ENCODE results near the gene WNT9B. TPM values are rescaled to one million over a fixed set of nuclear protein-coding genes. Genes with fewer than 3 reads are reported as not detected.

Gene WNT9B
- total RNA-seq, 1 experiment from 2014 or later = 0.70 TPM

- Histone ChIP-seq H4K8ac (replicated peaks; ENCODE audit: insufficient read length, low read depth, low read length) (no peak overlapping the region), H3K18ac (ENCODE audit: insufficient read length, low read depth, low read length) (no peak overlapping the region), H3K4ac (ENCODE audit: low read depth, low read length) (no peak overlapping the region), H2BK12ac (ENCODE audit: insufficient read length, low read depth, low read length) (no peak overlapping the region), H3K79me2 (ENCODE audit: insufficient read depth, low read length) (no peaks in the 10 kb centered on the region), H4K91ac (ENCODE audit: insufficient read length, low read depth, low read length) (no peak overlapping the region), H3K56ac (ENCODE audit: insufficient read length, low read depth, low read length) (no peak overlapping the region), H3K9ac (ENCODE audit: extremely low read depth, insufficient read length, low read length) (no peak overlapping the region), H2BK5ac (ENCODE audit: insufficient read length, low read length) (no peak overlapping the region), H3K23me2 (ENCODE audit: insufficient read length, low read depth, low read length, poor library complexity, severe bottlenecking) (no peaks in the 10 kb centered on the region), H2AFZ (ENCODE audit: low read length) (no peak overlapping the region), H3K79me1 (ENCODE audit: insufficient read depth, low read depth, low read length, poor library complexity, severe bottlenecking) (no peaks in the 10 kb centered on the region), H3K23ac (ENCODE audit: insufficient read length, low read depth, low read length) (no peak overlapping the region), H3K4me1 (ENCODE audit: insufficient read depth, low read length) (no peaks in the 10 kb centered on the region), H3K4me2 (ENCODE audit: insufficient read depth, insufficient read length, low read length) (no peak overlapping the region), H3T11ph (ENCODE audit: low read length) (no peak overlapping the region), H2BK15ac (ENCODE audit: low read depth, low read length) (no peak overlapping the region), H3K9me3 (ENCODE audit: control insufficient read depth, low read depth, low read length) (no peaks in the 10 kb centered on the region), H4K5ac (ENCODE audit: insufficient read length, low read depth, low read length) (no peak overlapping the region), H2BK120ac (ENCODE audit: low read depth, low read length, poor library complexity, severe bottlenecking) (no peak overlapping the region), H3K14ac (ENCODE audit: insufficient read depth, low read length) (no peak overlapping the region), H4K20me1 (ENCODE audit: control insufficient read depth, insufficient read depth, insufficient read length) (no peaks in the 10 kb centered on the region), H2AK5ac (ENCODE audit: insufficient read length, low read length) (no peak overlapping the region), H3K27me3 (ENCODE audit: insufficient read depth, low read length) (no peaks in the 10 kb centered on the region), H3K27ac (ENCODE audit: insufficient read length, low read depth, low read length) (no peak overlapping the region), H2BK20ac (ENCODE audit: low read depth, low read length, poor library complexity, severe bottlenecking) (no peak overlapping the region)
- no peak for TF ChIP-seq CTCF (conservative IDR thresholded peaks at IDR 0.05)
- Mint-ChIP-seq H3K4me1 (peaks cover 11 to 14% of the 10 kb centered on the region in 2 experiments), H3K27ac (no peak overlapping the region), H3K4me3 (no peak overlapping the region), H3K36me3 (ENCODE audit: insufficient read depth in 1 of 3, low read depth in 3 of 3) (no peaks in the 10 kb centered on the region), H3K27me3 (ENCODE audit: low read depth) (no peaks in the 10 kb centered on the region), H3K9me3 (peaks cover 0 to 8% of the 10 kb centered on the region in 2 experiments; a peak in 3 of 5 replicates)
- no CpG with 5 or more reads among the region's 9 CpGs for whole genome bisulfite sequencing (ENCODE audit: extremely low coverage, insufficient read length, low lambda C conversion rate)
- peak; percentile 23 for DNase-seq
These were observed 49.9 kb downstream of the WNT9B start for GRCh38 chr17:46901291-46901690.
